T-helper 17 cell (primary cell): ENCODE measurements around the gene TTC34. TPM values are rescaled to one million over a fixed set of nuclear protein-coding genes. Genes with fewer than 3 reads are reported as not detected.
"Not testable (repeated sequence)": the region's sequence is repeated elsewhere in the genome, so short reads cannot be mapped to it uniquely, and the experiment has no call there.

ENCODE experiments used
- ATAC-seq: fragments of 150-1000 bp; cut with Tn5 transposase; 2 replicates; pipeline ENCODE4 v1.10.0; 2021; ENCODE audit warnings: mild to moderate bottlenecking, moderate library complexity
- DNase-seq, 3 donors: peaks; one replicate each; pipeline versions ENCODE4 v3.0.0 to v3.0.0-alpha.2; 2020 to 2021
- H3K9me3 ChIP-seq: one replicate; pipeline ENCODE4 v1.7.0; 2013; ENCODE audit warnings: low read length, mild to moderate bottlenecking; ENCODE audit not compliant: control insufficient read depth, poor library complexity, severe bottlenecking
- H3K27ac Mint-ChIP-seq: one replicate; pipeline ENCODE4 v1.8.0; 2022; ENCODE audit warnings: mild to moderate bottlenecking, moderate library complexity, mixed read lengths
- H3K27me3 Mint-ChIP-seq: one replicate; pipeline ENCODE4 v1.8.0; 2022; ENCODE audit warnings: mixed read lengths
- H3K36me3 Mint-ChIP-seq: one replicate; pipeline ENCODE4 v1.8.0; 2022; ENCODE audit warnings: low read depth, mixed read lengths
- H3K4me1 Mint-ChIP-seq: one replicate; pipeline ENCODE4 v1.8.0; 2022; ENCODE audit warnings: mild to moderate bottlenecking, mixed read lengths
- H3K4me3 Mint-ChIP-seq: one replicate; pipeline ENCODE4 v1.8.0; 2022; ENCODE audit warnings: mild to moderate bottlenecking, moderate library complexity, mixed read lengths
- total RNA-seq, 4 donors: library from RNA in 2 of 4; stranded (reverse) in 2 of 4; gene quantifications; one replicate each; pipeline ENCODE4 v1.2.3 and lab custom pipeline; 2022 to 2026

Gene TTC34
- total RNA-seq, 2 donors from 2014 or later, result 0.94 to 1.1 TPM

- no peak overlapping the region for H3K4me3 Mint-ChIP-seq
Observed at GRCh38 chr1:2781627-2782026, 19.9 kb downstream of the TTC34 start.

GRCh38 chr1:2778220-2778592 lies 23.3 kb downstream of the TTC34 start:
- Mint-ChIP-seq H3K4me1 (no peaks in the 10 kb centered on the region), H3K4me3 (no peak overlapping the region), H3K36me3 (no peaks in the 10 kb centered on the region), H3K27ac (no peak overlapping the region), H3K27me3 (peaks cover 9% of the 10 kb centered on the region)
- H3K9me3 ChIP-seq, result no peaks in the 10 kb centered on the region
- no peak for DNase-seq
- no peak for ATAC-seq

More at GRCh38 chr1:2781627-2782026, 19.9 kb downstream of the TTC34 start:
- no peak for DNase-seq
- Mint-ChIP-seq H3K36me3 (peaks cover under 1% of the 10 kb centered on the region), H3K4me1 (no peaks in the 10 kb centered on the region), H3K27me3 (peaks cover 9% of the 10 kb centered on the region), H3K27ac (no peak overlapping the region)
- H3K9me3 ChIP-seq, result no peaks in the 10 kb centered on the region
- no peak for ATAC-seq

GRCh38 chr1:2777424-2778219 lies 23.9 kb downstream of the TTC34 start:
- no peaks in the 10 kb centered on the region for H3K9me3 ChIP-seq
- Mint-ChIP-seq H3K27ac (no peak overlapping the region), H3K27me3 (peaks cover 9% of the 10 kb centered on the region), H3K4me1 (no peaks in the 10 kb centered on the region), H3K36me3 (no peaks in the 10 kb centered on the region), H3K4me3 (no peak overlapping the region)
- no peak for ATAC-seq
- DNase-seq, result no peak

GRCh38 chr1:2775333-2775732 lies 26.2 kb downstream of the TTC34 start:
- H3K27me3 Mint-ChIP-seq, H3K4me3 Mint-ChIP-seq, H3K4me1 Mint-ChIP-seq, DNase-seq, H3K27ac Mint-ChIP-seq, H3K36me3 Mint-ChIP-seq, ATAC-seq, H3K9me3 ChIP-seq: not testable (repeated sequence)

- ATAC-seq, DNase-seq, H3K27me3 Mint-ChIP-seq, H3K4me3 Mint-ChIP-seq, H3K4me1 Mint-ChIP-seq, H3K36me3 Mint-ChIP-seq, H3K9me3 ChIP-seq, H3K27ac Mint-ChIP-seq: not testable (repeated sequence)
Observed at GRCh38 chr1:2768052-2768451, 33.4 kb downstream of the TTC34 start.

GRCh38 chr1:2759433-2759832 lies 42.1 kb downstream of the TTC34 start:
- not testable (repeated sequence) for H3K4me3 Mint-ChIP-seq, H3K27me3 Mint-ChIP-seq, H3K27ac Mint-ChIP-seq, H3K36me3 Mint-ChIP-seq, H3K9me3 ChIP-seq, DNase-seq, ATAC-seq, H3K4me1 Mint-ChIP-seq

GRCh38 chr1:2757519-2757918 lies 44.0 kb downstream of the TTC34 start:
- not testable (repeated sequence) for DNase-seq, H3K4me3 Mint-ChIP-seq, H3K9me3 ChIP-seq, H3K36me3 Mint-ChIP-seq, H3K27me3 Mint-ChIP-seq, H3K4me1 Mint-ChIP-seq, H3K27ac Mint-ChIP-seq, ATAC-seq

GRCh38 chr1:2755426-2755825 lies 46.1 kb downstream of the TTC34 start:
- not testable (repeated sequence) for H3K4me3 Mint-ChIP-seq, ATAC-seq, H3K9me3 ChIP-seq, H3K27me3 Mint-ChIP-seq, DNase-seq, H3K4me1 Mint-ChIP-seq, H3K36me3 Mint-ChIP-seq, H3K27ac Mint-ChIP-seq

- H3K27me3 Mint-ChIP-seq, H3K9me3 ChIP-seq, H3K36me3 Mint-ChIP-seq, DNase-seq, H3K27ac Mint-ChIP-seq, H3K4me3 Mint-ChIP-seq, ATAC-seq, H3K4me1 Mint-ChIP-seq: not testable (repeated sequence)
Observed at GRCh38 chr1:2754597-2754996, 46.9 kb downstream of the TTC34 start.

- H3K27ac Mint-ChIP-seq, ATAC-seq, H3K4me1 Mint-ChIP-seq, H3K9me3 ChIP-seq, H3K27me3 Mint-ChIP-seq, DNase-seq, H3K36me3 Mint-ChIP-seq, H3K4me3 Mint-ChIP-seq: not testable (repeated sequence)
Observed at GRCh38 chr1:2752503-2752902, 49.0 kb downstream of the TTC34 start.

- H3K9me3 ChIP-seq, H3K4me1 Mint-ChIP-seq, DNase-seq, ATAC-seq, H3K36me3 Mint-ChIP-seq, H3K27ac Mint-ChIP-seq, H3K4me3 Mint-ChIP-seq, H3K27me3 Mint-ChIP-seq: not testable (repeated sequence)
Observed at GRCh38 chr1:2751866-2752265, 49.6 kb downstream of the TTC34 start.

GRCh38 chr1:2750766-2751730 lies 50.4 kb downstream of the TTC34 start:
- not testable (repeated sequence) for H3K4me3 Mint-ChIP-seq, H3K27ac Mint-ChIP-seq, H3K27me3 Mint-ChIP-seq, H3K36me3 Mint-ChIP-seq, ATAC-seq, H3K4me1 Mint-ChIP-seq, H3K9me3 ChIP-seq, DNase-seq

GRCh38 chr1:2750041-2750680 lies 51.3 kb downstream of the TTC34 start:
- DNase-seq, H3K27me3 Mint-ChIP-seq, ATAC-seq, H3K36me3 Mint-ChIP-seq, H3K9me3 ChIP-seq, H3K27ac Mint-ChIP-seq, H3K4me3 Mint-ChIP-seq, H3K4me1 Mint-ChIP-seq: not testable (repeated sequence)
